ENCODE data around the gene SYCE3. TPM values are rescaled to one million over a fixed set of nuclear protein-coding genes. Genes with fewer than 3 reads are reported as not detected.

SYCE3 gene
- total RNA-seq, 1 donor from 2014 or later, result not detected

DNA sequence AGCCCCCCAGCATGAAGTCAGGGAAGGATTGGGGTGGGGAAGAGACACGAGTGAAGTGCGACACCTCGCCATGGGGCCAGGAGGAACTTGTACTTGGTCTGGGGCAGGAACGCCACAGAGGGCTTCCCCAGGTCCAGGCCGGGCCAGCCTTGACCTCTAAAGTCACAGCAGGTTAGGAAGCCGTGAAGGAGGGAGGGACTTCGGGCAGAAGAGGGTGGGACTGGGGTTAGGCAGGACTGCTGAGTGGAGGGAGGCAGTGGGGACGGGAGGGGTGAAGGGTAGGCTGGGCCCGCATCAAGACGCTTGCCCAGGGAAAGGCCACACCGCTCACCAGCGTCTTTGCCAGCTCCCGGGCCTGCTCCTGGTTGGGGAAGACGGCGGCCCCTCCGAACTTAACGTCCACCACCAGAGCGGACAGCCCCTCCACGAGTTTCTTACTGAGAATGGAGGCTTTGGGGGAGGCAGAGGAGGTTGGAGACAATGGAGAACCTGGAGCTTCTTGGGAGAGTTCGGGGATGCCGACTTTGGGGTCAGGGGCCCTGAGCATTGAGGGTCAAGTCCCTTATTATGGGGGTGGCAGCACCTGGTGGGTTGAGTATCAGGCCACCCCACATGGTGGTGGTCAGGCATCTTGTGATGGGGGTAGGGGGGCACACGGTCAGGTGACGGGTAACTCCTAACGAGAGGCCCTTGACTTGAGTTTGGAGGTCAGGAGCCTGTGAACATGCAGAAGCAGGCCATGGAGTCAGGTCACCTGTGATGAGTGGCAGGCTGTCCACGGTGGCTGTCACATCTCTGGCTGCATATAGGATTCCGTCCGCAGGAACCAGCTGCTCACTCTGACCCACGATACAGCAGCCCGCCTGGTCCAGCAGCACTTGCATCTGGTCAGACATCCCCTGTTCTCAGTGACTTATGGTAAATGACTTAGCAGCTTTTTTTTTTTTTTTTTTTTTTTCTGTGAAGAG lies 35.6 kb downstream of the SYCE3 start:
- TF ChIP-seq, protein P1, sequence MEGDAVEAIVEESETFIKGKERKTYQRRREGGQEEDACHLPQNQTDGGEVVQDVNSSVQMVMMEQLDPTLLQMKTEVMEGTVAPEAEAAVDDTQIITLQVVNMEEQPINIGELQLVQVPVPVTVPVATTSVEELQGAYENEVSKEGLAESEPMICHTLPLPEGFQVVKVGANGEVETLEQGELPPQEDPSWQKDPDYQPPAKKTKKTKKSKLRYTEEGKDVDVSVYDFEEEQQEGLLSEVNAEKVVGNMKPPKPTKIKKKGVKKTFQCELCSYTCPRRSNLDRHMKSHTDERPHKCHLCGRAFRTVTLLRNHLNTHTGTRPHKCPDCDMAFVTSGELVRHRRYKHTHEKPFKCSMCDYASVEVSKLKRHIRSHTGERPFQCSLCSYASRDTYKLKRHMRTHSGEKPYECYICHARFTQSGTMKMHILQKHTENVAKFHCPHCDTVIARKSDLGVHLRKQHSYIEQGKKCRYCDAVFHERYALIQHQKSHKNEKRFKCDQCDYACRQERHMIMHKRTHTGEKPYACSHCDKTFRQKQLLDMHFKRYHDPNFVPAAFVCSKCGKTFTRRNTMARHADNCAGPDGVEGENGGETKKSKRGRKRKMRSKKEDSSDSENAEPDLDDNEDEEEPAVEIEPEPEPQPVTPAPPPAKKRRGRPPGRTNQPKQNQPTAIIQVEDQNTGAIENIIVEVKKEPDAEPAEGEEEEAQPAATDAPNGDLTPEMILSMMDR (conservative IDR thresholded peaks at IDR 0.05), result no peak
- H3K27ac Mint-ChIP-seq, result peak overlapping the region; percentile 75

DNA sequence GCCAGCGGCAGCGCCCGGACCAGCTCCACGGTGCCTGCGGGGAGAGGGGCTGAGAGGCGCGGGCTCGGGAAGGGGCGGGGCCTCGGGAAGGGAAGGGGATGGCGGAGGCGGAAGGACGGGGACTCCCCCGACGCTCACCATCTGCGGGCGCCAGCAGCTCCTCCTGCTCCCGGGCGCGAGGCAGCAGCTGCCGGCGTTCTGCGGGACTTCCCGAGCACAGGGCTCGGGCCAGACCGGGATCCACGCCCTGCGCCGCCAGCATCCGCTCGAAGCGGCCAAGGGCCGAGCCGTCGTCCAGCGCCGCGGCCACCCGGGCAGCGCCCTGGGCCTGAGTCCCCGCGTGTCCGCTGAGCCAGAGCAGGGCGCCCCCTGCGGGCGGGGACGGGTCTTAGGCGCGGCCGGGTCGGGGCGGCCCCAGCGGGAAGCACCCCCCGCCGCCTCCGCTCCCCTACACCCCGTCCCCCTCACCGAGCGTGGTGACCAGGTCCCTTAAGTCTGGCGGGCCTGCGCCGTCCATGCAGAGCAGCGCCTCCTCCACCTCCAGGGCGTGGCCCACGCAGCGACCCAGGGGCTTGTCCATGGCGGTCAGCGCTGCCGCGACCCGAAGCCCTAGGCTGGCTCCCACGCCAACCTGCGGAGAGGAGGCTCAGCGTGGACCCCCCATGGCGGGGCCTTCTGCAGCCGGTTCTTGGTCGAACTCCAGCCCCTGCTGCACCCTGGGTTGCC lies 36.4 kb downstream of the SYCE3 start:
- H3K36me3 Mint-ChIP-seq, result peaks cover 4% of the 10 kb centered on the region
- peak overlapping the region; percentile 46 for H3K27ac Mint-ChIP-seq
- DNase-seq (ENCODE audit: extremely low spot score, unreplicated experiment), result no peak
- H3K9me3 Mint-ChIP-seq, result no peaks in the 10 kb centered on the region
- H3K27me3 Mint-ChIP-seq, result peaks cover 28% of the 10 kb centered on the region
- peak overlapping the region; percentile 74 for H3K4me3 Mint-ChIP-seq
- TF ChIP-seq, protein P1 (conservative IDR thresholded peaks at IDR 0.05), result peak; percentile 78
- peaks cover 6% of the 10 kb centered on the region for H3K4me1 Mint-ChIP-seq (ENCODE audit: unreplicated experiment)

More for the DNA sequence above, 35.6 kb downstream of the SYCE3 start:
- no peak for DNase-seq (ENCODE audit: extremely low spot score, unreplicated experiment)
- Mint-ChIP-seq H3K9me3 (no peaks in the 10 kb centered on the region), H3K4me1 (ENCODE audit: unreplicated experiment) (peaks cover 6% of the 10 kb centered on the region), H3K27me3 (peaks cover 29% of the 10 kb centered on the region), H3K4me3 (peak overlapping the region; percentile 74), H3K36me3 (peaks cover 4% of the 10 kb centered on the region)

DNA sequence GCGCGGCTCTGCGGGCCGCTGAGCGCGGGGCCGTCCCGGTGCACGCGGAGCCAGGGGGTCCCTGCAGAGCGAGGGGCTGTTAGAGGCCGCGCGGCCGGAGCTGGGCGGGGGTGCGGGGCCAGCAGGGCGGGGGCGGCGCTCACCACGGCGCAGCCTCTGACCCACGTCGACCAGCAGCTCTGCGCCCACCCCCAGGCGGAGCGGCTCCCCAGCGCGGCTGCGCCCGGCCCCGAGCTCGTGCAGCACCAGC lies 36.9 kb downstream of the SYCE3 start:
- DNase-seq (ENCODE audit: extremely low spot score, unreplicated experiment), result no peak
- Mint-ChIP-seq H3K36me3 (peaks cover 4% of the 10 kb centered on the region), H3K9me3 (no peaks in the 10 kb centered on the region), H3K27me3 (peaks cover 23% of the 10 kb centered on the region), H3K27ac (no peak overlapping the region), H3K4me1 (ENCODE audit: unreplicated experiment) (peaks cover 6% of the 10 kb centered on the region), H3K4me3 (peak overlapping the region; percentile 81)
- TF ChIP-seq, protein P1 (conservative IDR thresholded peaks at IDR 0.05), result no peak

DNA sequence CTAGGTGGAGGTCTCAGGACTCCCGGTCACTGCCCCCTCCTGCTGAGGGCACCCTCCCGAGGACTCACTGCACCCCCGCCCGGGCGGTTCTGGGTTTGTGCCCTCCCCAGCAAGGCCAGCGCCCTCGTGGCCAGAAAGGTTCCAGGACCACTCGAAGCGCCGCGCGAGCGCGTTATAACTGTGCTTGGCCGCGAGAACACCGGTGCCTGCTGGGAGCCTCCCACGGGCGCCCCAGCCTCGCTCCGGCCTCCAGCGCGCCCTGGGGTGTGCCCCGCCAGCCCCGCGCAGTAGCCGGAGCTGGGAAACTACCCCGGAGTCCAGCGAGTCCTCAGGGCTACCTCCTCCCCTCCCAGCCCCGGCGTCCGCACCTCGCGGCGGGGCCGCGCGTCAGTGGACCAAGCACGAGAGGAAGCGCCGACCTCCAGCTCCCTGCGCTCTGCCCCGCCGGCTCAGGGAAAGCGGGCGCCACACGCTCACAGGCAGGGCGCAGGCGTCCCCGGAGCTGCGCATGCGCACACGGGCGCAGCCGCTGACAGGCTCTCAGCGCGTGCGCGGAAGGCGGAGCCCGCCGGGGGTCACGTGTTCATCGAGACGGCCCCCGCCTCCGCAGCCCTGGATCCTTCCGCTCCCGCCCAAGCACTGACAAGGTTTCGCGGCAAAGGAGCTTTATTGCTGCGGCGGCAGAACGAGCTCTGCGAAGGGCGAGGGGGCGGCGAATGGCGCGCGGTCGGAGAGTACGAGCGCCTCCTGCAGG lies 37.4 kb downstream of the SYCE3 start, which contains the start of gene SCO2:
TSS of gene SCO2 (minus strand) at position 495 of the 754 bp plus-strand sequence. CDS start 1,187 bp downstream, outside the sequence.
- DNase-seq (ENCODE audit: extremely low spot score, unreplicated experiment), result peak; percentile 99
- H3K27me3 Mint-ChIP-seq, result peaks cover 20% of the 10 kb centered on the region
- H3K36me3 Mint-ChIP-seq, result peaks cover 4% of the 10 kb centered on the region
- H3K27ac Mint-ChIP-seq, result peak within 1 kb of the TSS; percentile 99
- peaks cover 6% of the 10 kb centered on the region for H3K4me1 Mint-ChIP-seq (ENCODE audit: unreplicated experiment)
- TF ChIP-seq, protein P1 (conservative IDR thresholded peaks at IDR 0.05), result peak; percentile 70
- no peaks in the 10 kb centered on the region for H3K9me3 Mint-ChIP-seq
- H3K4me3 Mint-ChIP-seq, result peak within 1 kb of the TSS; percentile 97

DNA sequence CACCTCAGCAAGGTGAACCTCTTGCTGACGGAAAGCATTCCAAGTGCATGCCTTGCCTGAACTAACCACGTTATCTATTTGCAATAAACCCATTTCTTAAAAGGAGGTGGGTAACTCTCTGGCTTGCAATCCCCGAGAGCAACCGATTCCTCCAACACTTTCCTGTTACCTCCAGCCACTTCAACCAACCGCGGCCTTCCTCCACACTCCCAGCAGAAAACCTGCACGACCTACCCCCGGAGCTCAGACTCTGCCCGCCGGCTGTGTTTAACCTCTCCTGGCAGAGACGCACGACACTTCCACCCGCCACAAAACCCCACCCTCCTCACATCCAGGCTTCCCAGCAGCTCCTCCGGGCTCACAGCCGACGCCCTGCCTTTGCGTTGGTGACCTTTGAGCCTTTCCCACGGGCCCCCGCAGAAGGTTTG lies 38.0 kb downstream of the SYCE3 start:
- peaks cover 6% of the 10 kb centered on the region for H3K36me3 Mint-ChIP-seq

More for the DNA sequence above, 38.0 kb downstream of the SYCE3 start:
- no peak for DNase-seq (ENCODE audit: extremely low spot score, unreplicated experiment)
- Mint-ChIP-seq H3K27ac (peak overlapping the region; percentile 99), H3K27me3 (peaks cover 20% of the 10 kb centered on the region), H3K4me3 (peak overlapping the region; percentile 97), H3K4me1 (ENCODE audit: unreplicated experiment) (peaks cover 6% of the 10 kb centered on the region), H3K9me3 (no peaks in the 10 kb centered on the region)
- TF ChIP-seq, protein P1 (conservative IDR thresholded peaks at IDR 0.05), result no peak

Data from type B pancreatic cell (in vitro differentiated cells).